CD4-positive, alpha-beta T cell treated with Interleukin-4 for 1 hour (primary cell): Measurements from ENCODE around the gene ZW10.
"Not testable (repeated sequence)": the region's sequence is repeated elsewhere in the genome, so short reads cannot be mapped to it uniquely, and the experiment has no call there.

Source experiments
- DNase-seq, 2 donors: peaks; one replicate each; pipeline ENCODE4 v3.0.0-alpha.2; 2020 to 2022

Gene ZW10

DNA sequence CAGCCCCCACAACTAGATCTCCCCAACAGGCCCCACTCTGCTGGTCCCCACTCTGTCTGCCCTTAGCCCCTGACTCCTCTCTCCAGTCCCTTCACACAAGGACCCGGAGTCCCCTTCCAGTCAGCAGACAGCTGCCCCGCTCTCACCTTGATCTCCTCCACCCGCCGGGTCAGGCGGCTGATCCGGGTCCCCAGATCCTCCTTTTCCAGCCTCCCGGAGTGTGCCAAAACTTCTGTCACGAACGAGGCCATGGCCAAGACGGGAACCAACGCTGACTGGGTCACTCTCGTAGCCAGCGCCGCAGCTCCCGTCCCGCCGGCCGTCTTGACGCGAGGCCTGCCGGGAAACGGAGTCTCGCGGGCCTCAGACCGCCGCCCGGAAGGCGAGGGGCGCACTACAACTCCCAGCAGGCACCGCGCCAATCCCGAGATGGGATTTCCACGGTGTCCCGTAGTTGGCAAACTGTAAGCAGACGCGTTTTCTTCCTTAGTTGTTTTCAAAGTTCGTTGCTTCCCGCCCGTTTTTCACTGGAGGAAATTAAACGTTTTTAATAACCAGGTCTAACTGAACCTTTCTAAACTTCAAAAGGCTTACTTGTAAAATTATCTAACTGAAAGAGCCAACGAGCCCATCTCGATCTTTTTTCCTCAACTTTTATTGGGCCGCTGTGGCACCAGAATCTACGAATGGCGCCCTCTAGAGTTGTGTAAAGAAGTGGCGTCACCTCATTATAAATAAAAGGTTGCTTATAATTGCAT is at the start of gene ZW10:
Gene ZW10, minus strand, starts transcription at position 277 of the 758 bp plus-strand sequence. Its CDS starts 26 bp downstream, at position 251.
- peak; percentile 92 for DNase-seq

DNA sequence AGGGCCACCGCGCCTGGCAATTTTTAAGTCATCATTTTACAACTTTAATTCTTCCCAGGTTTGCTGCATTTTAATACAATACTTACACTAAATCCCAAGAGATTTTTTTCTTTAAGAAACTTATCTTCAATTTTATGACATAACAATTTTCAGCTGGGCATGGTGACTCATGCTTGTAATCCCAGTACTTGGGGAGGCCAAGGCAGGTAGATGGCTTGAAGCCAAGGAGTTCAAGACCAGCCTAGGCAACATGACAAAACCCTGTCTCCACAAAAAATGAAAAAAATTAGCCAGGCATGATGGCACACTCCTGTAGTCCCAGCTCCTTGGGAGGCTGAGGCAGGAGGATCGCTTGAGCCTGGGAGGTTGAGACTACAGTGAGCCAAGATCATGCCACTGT is 44.9 kb upstream of the ZW10 start:
- DNase-seq = no peak

- no peak for DNase-seq
Measured at GRCh38 chr11:113817626-113818025, 44.1 kb upstream of the ZW10 start.

DNA sequence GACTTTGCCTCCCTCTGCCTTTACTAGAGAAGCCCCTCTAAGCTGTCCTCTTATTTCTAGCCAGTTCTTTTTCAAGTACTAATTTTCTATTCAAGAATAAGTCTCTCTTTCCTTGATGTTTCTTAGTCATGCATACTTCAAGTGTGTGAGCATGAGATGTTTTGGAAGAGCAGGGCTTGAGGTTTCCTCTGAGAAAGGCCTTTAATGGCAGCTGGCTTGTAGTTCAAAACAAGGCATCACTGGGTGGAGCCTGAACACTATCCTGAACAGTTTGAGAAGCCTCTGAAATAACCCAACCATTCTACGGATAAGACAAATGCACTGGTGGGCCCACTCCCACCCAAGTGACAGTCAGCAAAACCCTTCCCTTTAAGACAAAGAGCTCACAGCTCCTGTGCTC is 43.7 kb upstream of the ZW10 start:
- DNase-seq = no peak

DNA sequence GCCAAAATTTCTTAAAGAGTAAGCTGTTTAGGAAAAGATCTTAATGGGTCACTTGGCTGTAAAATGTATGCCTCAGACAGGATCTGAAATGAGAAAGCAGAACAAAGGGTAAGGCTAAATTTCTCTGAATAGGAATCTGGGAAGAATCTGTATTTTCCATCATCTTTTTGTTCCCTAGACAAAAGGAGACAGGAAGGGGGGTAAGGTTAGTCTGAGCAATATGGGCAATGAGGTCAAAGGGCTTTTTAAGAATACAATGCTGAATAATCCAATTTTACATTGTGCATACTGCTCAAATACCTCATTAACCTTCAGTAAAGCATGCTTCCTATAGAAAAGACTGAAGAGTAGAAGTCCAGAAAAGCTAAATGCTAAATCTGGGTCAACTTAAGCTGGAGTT is 40.7 kb upstream of the ZW10 start:
- DNase-seq = no peak

DNA sequence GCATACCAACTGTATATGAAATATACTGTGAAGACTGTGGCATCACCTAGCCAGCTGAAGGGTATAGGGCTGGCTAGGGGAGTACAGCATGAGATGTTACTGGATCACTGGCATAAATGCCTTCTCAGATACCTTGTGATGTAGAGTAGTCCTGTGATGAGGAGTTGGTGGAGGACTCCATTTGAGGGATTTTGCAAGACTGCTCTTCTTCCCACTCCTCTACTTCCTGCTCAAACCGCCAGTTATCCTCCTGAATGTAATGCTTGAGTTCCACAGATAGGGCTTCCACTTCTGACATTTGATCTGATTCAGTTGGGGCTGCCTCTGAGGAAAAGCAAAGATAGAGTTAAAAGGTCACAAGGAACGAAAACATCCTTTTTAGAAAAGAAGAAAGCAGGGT is 35.4 kb upstream of the ZW10 start:
- no peak for DNase-seq

GRCh38 chr11:113806406-113806805 is 32.9 kb upstream of the ZW10 start:
- peak in 1 of 2 donors; percentile 6 for DNase-seq

- DNase-seq = no peak
Measured at GRCh38 chr11:113805640-113806039, 32.1 kb upstream of the ZW10 start.

GRCh38 chr11:113802621-113803020 is 29.1 kb upstream of the ZW10 start:
- DNase-seq = no peak

DNA sequence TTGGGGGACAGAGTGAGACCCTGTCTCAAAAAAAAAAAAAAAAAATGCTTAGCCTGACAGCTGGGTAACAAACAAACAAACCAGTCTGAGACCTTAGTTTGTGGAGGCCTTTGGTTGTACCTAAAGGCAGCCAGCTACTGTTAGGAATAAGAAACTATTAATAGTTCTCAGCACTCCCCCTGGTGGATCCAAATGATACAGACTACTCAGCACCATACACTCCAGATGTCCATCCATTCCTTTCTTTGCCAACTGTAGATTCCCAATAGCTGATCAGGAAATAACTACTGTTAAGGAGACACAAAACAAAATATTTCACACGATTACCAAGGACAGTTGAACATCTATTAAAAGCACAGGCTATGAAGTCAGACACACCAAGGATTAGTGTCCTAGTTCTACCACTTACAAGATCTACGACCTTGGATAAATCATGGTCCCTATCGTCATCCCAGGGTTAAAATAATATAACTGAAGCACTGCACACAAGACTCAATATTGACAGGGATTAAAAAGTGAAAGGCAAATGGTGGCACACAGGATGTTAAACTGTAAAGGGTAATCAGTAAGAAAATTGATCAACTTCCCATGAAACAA is 23.3 kb upstream of the ZW10 start:
- DNase-seq = peak in 1 of 2 donors; percentile 35

- no peak for DNase-seq
Measured at GRCh38 chr11:113789675-113790320, 16.3 kb upstream of the ZW10 start.

- not testable (repeated sequence) for DNase-seq
Measured at GRCh38 chr11:113789016-113789415, 15.5 kb upstream of the ZW10 start.

DNA sequence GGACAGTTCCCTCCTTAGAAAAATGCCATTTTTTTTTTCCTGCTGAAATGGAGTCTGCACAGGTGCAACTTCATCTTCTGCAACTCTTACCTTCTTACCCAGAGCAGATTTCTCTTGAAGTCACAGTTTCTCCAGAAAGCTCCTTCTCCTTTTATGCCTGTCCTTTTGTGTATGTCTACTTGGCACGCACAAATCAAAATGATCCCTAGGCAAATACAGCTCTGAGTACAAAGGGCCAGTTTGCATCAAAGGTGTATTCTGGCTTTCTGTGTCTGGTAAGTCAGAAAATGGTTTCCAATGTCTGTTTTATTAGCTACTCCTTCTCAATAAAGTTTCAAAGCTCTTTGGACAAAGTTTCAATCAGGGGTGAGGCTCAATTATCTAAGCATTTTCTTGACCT is 8.6 kb upstream of the ZW10 start:
- no peak for DNase-seq

DNA sequence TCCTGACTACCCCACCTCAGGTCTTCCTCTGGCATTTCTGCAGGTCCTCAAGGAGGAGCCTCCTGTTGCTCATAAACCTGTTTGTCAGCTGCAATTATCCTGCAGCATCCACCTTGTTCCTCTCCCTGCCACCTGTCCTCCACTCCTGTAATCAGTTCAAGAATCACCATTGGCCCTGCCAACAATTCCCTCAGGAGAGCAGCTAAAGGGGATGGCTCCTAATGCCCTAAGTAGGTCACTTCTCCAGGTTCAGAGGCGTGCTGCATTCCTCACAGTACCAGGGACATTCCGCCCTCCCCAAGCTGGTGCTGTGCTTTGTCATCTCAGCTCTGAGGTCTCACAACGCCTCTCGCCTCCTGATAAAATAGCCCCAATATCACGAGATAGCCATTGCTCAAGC is 8.2 kb upstream of the ZW10 start:
- no peak for DNase-seq

GRCh38 chr11:113779496-113779895 is 6.0 kb upstream of the ZW10 start, which contains the start of gene CLDN25:
Gene CLDN25, plus strand, starts transcription at chr11:113779796. Its CDS starts 0 bp downstream, at chr11:113779796.
- no peak for DNase-seq

DNA sequence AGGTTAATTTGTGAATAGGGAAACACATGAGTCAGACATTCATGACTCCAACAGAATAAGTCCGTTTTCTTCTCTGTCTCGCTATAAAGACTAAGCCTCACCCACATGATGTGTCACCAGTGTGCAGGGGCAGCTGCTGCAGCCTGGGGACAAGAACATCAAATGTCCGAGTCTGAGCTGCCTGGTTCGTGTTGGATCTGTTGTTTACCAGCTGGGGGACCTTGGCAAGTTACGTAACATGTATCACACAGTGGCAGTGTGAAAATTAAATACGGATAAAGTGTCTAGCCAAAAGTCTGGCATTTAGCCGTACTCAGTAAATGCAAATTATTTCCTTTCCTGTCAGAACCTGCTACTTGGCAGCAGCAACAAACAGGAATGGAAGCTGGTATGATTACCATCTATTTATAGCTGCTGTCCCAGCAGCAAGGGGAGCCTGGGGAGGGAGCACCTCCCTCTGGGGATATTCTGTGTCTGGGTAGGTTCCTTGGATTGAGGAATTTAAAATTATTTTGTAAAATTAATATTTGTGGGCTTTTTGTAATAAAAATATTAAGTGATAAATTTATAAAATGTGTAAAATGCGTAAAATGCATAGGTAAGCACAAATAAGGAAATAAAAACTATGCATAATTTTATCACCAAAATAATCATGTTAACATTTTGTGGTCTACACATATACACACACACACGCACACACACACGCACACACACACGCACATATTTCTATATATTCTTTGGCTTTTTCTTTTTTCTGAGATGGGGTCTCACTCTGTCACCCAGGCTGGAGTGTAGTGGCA is 4.8 kb upstream of the ZW10 start:
- DNase-seq = no peak

DNA sequence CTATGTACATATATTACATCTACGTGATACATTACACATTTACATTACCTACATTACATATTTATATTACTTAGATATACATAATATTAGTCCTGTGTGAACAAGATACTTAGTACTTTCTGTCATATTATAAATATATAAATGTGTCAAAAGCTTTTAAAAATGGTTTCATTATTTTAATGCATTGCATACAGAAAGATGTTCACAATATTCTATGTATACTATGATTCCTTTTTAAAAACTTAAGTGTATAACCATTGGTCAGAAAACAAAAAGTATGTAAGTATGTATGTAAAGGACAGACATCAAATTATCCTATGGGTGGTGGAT is 647 bp upstream of the ZW10 start:
- DNase-seq = no peak

DNA sequence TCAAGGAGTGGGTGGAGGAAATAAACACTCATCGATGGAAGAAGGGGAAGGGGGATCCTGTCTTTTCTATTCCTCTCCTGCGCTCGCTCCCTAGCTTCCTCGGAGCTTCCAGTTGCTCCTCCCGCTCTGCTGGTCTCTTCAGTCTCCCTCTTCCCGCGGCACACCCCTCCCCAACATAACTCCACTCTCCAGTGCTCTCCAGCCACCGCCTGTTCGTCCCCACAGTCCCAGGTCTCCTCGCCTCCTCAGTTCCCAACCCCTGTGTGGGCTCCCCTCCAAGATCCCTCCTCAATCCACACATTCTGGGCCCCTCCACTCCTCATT is 438 bp downstream of the ZW10 start:
- DNase-seq = no peak

- DNase-seq = no peak
Measured at GRCh38 chr11:113771964-113772363, 1.5 kb downstream of the ZW10 start.

DNA sequence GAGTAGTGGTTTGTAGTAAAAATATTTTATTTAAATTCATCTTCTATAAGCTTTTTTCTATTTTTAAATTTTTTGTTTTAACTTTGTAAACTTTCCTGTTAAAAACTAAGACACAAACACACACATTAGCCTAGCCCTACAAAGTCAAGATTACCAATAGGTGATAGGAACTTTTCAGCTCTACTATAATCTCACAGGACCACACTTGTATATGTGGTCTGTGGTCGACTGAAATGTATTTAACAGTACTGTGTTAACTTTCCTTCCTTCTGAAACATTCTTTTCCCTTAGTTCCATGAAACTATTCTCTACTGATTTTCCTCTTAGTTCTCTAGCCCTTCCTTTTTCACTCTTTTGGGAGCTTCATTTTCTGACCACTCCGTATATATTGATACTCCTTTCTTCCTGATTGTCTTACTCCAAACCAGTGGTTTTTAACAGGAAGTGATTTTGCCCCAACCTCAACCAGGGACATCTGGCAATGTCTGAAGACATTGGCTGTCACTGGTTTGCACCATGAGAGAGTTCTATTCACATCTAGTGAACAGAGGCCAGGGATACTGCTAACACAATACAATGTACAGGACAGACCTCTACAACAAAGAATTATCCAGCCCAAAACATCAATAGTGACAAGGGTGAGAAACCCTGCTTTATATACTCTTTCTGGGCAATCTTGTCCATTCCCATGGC is 8.8 kb downstream of the ZW10 start:
- DNase-seq = no peak

DNA sequence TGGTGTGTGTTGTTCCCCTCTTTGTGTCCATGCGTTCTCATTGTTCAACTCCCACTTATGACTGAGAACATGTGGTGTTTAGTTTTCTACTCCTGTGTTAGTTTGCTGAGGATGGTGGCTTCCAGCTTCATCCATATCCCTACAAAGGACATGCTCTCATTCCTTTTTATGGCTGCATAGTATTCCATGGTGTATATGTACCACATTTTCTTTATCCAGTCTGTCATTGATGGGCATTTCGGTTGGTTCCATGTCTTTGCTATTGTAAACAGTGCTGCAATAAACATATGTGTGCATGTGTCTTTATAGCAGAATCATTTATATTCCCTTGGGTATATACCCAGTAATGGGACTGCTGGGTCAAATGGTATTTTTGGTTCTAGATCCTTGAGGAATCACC is 10.5 kb downstream of the ZW10 start:
- not testable (repeated sequence) for DNase-seq

GRCh38 chr11:113760241-113760640 is 13.3 kb downstream of the ZW10 start:
- DNase-seq = no peak

GRCh38 chr11:113752932-113753331 is 20.6 kb downstream of the ZW10 start:
- DNase-seq = no peak
